GM12892 (cell line): ENCODE measurements around the gene SELENOW.

ENCODE experiments used
- POLR2A ChIP-seq: IDR thresholded peaks from 2 replicates; pipeline ENCODE4 v1.6.1; 2011; ENCODE audit warnings: low read depth, low read length, control low read depth
- POLR2AphosphoS5 ChIP-seq: IDR thresholded peaks from 2 replicates; pipeline ENCODE4 v1.6.1; 2011; ENCODE audit warnings: low read depth, low read length, control low read depth

GRCh38 chr19:47802521-47803043, 24.1 kb downstream of the SELENOW start:
- TF ChIP-seq POLR2A (no peak), POLR2AphosphoS5 (no peak)
